Lower leg skin (tissue), 3 donors: ENCODE data around the gene GNAZ.

Source experiments
- CTCF ChIP-seq, 3 donors: fragments of 450-650 bp; IDR thresholded peaks; one replicate each; pipeline ENCODE4 v1.5.1; 2016; ENCODE audit warnings: antibody characterized with exemption in 3 of 3, mild to moderate bottlenecking in 3 of 3, moderate library complexity in 2 of 3
- POLR2A ChIP-seq, 2 donors: fragments of 450-650 bp; IDR thresholded peaks; one replicate each; pipeline ENCODE4 v1.6.1; 2016 to 2017; ENCODE audit warnings: antibody characterized with exemption in 2 of 2, mild to moderate bottlenecking in 1 of 2, moderate library complexity in 1 of 2

DNA sequence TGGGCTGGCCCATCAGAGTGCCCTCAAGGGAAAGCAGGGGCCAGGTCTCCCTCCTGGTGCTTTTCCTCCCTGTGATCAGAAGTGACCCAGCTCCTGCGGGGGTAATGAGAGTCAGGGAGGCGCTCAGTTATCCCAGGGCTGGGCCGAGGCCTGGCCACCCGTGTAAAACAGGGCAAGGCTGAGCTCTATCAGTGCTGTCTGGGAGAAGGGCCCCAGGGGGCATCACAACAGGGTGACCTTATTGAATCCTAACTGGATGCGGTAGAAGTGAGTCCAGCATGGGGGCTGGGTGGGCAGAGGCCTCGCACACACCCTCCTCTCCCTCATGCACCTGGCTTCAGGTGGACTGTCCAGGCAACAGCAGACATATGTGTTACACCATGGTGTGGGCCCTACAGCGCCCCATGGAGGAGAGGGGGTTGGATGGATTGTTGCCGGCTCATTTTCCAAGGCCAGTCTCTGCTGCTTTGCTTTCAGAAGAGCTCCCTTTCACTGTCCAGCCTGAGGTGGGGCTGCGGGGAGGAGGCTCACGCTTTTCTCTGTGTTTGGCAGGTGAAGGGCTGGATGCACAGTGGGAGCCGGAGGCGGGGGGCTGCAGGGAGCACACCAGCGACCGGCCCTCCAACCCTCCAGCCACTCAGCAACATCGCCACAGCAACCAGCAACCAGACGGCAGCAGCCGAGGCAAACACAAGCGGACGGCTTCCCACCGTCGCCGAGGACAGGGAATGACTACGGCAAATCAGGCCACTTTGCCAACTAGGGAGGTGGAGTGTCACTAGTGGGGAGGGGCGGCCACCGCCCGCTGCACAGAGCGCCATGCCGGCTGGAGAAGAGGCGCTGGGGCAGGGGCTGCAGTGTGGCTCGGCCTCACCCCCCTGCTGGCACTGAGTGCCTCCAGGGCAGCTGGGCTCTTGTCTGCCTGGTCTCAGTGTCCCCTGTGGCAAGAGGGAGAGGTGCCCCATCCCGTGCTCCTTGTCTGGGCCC is 24.7 kb downstream of the GNAZ start:
- TF ChIP-seq CTCF (IDR thresholded peaks at IDR 0.05) (no peak), POLR2A (IDR thresholded peaks at IDR 0.05) (no peak)
